GM10266 (cell line): ENCODE data around the gene RNPS1.

Experiments used
- DNase-seq: peaks from one replicate; pipeline ENCODE4 v3.0.0; 2012; ENCODE audit errors: extremely low spot score
- CTCF ChIP-seq: IDR thresholded peaks from 2 replicates; pipeline ENCODE4 v1.5.1; 2012; ENCODE audit warnings: mild to moderate bottlenecking, low read depth; ENCODE audit not compliant: control insufficient read depth, insufficient read depth; ENCODE audit errors: missing control alignments

The RNPS1 gene

DNA sequence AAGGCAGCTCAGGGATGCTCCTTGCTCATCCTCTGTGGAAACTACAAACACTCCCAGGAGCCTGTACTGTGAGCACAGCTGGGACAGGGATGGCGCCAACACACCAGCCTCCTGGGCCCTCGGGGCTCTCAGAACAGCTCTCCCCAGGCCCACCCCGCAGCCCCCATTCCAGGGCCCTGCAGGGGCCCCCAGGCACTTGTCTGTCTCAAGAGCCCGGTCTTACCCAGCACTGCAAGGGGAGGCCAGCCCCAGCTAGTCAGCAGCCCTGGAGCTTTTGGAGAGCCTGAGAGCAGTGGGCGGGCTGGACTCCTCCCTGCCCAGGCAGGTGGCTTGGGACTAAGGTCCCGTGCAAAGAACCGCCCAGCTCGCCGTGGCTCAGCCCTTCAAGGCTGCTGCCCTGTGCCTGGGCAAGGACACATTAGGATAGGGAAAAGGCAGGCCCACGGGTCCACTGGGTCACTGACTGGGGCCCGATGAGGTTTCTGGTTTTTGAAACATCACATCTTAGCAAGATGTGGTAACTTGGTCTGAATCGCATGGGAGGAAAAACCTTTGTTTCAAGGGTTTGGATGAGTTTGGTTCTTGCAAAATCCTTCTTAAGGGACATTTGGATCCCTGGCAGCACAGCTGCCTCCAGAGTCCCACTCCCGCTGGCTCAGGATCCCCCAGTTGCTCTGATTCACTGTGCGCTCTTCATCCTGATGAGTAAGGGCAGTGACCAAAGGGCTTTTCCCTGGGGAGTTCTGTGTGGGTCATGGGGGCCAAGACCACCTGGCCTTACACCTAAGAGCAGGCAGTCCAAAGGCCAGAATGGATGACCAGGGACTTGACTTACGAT, 28.9 kb downstream of the RNPS1 start:
- no peak for TF ChIP-seq CTCF
- no peak for DNase-seq

DNA sequence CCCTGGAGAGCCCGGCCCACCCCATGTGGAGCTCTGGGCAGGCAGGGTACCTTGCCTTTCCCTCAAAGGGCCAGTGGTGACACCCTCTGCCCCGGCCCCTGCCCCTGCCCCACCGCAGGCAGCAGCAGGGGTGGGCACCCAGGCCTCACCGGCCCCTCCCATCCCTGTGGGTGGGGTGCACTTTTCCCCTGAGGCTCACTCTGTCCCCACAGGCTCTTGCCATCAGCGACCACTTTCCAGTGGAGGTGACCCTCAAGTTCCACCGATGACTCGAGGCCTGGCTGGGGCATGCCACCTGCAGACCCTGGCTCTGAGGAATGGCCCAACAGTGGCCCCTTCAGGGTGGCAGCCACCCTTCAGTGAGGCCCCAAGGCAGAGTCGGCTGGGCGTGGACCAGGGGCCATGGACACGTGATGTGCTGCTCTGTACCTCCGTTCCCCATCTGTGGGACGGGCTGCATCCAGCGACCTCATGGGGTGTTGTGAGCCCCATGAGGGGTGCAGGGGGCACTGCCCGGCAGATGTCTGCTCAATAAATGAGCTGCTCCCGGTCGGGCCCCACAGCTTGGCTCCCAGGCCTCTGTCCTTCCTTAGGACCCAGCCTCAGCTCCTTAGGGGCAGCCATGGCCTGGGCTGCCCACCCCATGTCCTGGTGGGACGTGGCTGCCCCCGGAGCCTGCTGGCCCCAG, 29.6 kb downstream of the RNPS1 start:
- no peak for DNase-seq
- no peak for TF ChIP-seq CTCF

DNA sequence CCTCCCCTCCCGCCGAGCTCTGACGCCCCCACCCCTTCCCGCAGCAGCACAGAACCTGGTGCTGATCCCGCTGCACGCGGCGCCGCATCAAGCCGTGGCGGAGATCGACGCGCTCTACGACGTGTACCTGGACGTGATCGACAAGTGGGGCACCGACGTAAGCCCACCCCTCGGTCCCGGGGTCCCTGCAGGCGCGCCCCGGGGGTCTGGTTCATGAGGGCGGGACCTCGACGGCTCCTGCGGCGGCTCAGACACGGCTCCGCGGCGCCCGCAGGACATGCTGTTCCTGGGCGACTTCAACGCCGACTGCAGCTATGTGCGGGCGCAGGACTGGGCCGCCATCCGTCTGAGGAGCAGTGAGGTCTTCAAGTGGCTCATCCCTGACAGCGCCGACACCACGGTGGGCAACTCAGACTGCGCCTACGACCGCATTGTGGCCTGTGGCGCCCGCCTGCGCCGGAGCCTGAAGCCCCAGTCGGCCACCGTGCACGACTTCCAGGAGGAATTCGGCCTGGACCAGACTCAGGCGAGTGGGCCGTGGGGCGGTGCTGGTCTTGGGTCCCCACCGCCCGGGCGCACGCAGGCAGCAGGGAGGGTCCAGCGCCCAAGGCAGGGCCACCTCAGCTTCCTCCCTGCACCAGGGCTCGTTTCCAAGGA, 30.3 kb downstream of the RNPS1 start:
- no peak for DNase-seq
- TF ChIP-seq CTCF: no peak

DNA sequence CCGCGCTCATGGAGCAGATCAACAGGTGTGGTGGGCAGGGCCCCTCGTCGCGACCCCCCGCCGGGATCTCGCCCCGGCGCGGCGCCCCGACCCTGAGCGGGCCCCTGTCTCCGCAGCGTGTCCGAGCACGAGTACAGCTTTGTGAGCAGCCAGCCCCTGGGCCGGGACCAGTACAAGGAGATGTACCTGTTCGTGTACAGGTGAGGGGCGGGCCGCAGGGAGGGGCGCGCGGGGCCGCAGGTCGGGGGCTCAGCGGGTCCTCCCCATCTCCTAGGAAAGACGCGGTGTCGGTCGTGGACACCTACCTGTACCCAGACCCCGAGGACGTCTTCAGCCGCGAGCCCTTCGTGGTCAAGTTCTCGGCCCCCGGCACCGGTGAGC, 30.8 kb downstream of the RNPS1 start:
- TF ChIP-seq CTCF: no peak
- DNase-seq: no peak

DNA sequence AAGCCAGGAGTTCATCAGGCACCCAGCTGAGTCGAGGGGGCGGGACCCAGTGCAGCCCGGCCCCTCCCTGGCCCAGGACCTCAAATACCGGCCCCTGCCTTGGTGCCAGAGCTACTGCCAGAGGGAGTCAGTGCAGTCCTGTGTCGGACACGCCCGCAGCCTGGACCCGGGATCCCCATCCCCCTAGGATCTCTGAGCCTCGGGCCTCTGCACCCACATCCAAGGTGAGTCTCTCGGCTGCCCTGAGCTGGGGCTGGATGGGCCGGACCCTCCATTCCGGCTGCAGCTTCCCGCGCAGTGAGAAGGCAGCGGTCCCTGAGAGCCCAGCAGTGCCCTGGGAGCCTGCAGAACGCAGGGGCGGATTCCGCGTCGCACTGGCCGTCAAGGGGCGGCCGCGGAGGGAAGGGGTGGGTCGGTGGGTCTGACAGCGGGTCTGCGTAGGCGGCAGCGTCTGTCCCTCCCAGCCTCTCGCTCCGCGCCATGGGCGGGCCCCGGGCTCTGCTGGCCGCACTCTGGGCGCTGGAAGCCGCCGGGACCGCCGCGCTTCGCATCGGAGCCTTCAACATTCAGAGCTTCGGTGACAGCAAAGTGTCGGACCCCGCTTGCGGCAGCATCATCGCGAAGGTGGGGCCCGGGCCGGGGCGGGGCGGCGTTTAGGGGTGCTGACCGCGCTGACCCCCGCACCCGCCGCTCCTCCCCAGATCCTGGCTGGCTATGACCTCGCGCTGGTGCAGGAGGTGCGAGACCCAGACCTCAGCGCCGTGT, 31.4 kb downstream of the RNPS1 start, which contains the start of gene DNASE1L2:
DNASE1L2 (plus strand) TSS at position 108 of the 765 bp plus-strand sequence; CDS start at position 481, 373 bp downstream.
- no peak for DNase-seq
- no peak for TF ChIP-seq CTCF

DNA sequence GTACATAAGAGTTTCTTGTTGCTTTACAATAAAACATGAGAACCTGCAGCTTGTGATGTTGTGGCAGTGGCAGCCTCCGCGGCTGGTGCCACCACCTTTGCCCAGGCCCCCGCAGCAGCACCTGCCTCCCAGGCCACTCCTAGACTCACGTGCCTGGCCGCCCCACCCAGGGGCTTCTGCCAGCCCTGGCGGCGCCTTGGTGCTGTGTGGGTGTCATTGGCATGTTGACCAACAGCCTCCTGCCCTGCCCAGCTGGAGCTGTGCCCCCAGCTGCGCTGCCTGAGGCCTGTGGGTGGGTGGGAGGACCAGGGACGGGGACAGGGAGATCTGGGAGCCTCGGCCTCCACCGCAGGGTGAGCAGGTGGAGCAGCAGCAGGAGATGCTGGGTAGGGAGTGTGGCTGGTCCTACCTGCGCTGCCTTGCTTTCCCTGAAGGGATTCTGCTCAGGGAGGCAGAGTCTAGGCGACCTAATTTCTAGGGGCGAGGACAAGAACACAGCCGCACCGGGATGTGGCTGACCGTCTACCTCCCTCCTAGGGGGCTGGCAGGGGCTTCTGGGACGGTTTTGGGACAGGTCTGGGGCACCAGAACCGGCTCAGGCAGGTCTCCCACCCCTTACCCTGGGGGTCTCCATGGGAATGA, 32.1 kb downstream of the RNPS1 start:
- DNase-seq: no peak
- TF ChIP-seq CTCF: no peak
